HG02759 (cell line): ENCODE results near the gene RAB42.
A peak's percentile ranks its signal among the peaks of the same experiment; 100 is the strongest.
"Not testable (repeated sequence)": the region's sequence is repeated elsewhere in the genome, so short reads cannot be mapped to it uniquely, and the experiment has no call there.

Experiments
- ATAC-seq: cut with Tn5 transposase; IDR thresholded peaks from one replicate; pipeline ENCODE4 v1.9.1; 2021; ENCODE audit warnings: mild to moderate bottlenecking, moderate library complexity; ENCODE audit not compliant: unreplicated experiment

Gene RAB42, protein sequence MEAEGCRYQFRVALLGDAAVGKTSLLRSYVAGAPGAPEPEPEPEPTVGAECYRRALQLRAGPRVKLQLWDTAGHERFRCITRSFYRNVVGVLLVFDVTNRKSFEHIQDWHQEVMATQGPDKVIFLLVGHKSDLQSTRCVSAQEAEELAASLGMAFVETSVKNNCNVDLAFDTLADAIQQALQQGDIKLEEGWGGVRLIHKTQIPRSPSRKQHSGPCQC

DNA sequence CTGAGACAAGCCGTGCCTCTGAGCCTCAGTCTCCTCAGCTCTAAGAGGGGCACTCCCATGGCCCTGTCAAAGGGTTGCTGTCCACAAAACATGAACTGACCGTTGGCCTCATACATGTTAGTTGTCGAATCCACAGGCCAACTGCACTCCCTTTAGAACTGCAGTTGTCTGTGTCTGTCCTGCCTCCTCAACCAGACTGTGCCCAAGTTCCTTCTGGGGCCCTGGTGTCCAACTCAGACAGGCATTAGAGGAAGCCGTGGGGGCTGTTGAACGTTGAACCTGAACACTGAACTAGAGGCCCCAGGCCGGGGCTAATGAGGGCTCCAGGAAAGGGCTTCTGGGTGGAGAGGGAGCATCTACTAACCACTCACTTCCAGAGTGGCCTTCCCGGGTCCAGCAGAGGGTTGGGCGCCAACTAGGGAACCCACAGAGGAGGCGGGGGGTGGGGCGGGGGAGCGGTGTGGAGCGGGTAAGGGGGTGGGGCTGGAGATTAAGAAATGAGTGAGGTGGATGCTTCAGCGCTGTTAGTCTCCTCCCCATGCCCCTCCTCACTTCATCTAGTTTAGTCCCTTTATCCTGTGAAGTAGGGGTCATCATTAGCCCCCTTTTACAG, at the start of gene RAB42:
Gene RAB42 (plus strand): TSS at position 558 of the 613 bp plus-strand sequence. CDS start 247 bp downstream, outside the sequence.
- peak; percentile 43 for ATAC-seq

DNA sequence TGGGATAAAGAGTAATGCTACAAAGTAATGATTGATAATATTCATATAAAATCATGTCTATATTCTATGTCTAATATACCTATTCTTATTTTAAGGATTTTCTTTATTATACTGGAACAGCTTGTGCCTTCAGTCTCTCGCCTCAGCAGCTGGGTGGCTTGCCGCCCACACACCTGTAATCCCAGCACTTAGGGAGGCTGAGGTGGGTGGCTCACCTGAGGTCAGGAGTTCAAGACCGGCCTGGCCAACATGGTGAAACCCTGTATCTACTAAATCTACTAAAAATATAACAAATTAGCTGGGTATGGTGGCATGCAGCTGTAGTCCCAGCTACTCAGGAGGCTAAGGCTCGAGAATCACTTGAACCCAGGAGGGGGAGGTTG, 46.8 kb upstream of the RAB42 start:
- no peak for ATAC-seq

DNA sequence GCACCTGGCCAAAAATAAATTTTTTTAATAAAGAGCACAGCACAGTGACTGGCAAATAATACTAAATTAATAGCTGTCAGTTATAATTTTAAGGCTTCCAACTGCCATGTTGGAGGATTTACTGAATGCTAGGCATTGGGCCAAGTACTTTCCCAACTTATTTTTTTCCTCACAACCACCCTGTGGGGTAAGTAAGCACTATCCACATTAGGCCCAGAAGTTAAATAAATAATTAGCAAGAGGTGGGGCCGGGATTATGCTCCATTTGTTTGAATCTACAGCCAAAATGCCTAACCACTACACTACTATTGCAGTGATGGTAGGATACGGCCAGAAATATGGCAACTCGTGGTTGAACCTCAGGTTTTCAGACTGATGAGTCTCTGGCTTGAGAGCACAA, 43.7 kb upstream of the RAB42 start:
- no peak for ATAC-seq

DNA sequence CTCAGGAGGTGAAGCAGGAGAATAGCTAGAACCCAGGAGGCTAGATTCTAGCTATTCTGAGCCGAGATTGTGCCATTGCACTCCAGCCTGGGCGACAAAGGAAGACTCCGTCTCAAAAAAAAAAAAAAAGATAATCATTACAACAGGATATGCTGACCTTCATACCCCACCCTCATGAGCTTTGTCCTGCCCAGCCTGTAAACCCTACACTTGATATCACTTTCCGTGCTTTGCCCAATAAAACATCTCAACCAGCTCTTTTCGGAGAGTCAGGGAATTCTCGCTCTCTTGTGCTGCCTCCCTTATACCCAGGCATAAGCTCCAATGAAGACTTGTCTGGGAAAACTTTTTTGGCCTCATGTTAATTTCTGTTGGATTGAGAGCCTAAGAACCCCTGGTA, 40.7 kb upstream of the RAB42 start:
- ATAC-seq, result no peak

DNA sequence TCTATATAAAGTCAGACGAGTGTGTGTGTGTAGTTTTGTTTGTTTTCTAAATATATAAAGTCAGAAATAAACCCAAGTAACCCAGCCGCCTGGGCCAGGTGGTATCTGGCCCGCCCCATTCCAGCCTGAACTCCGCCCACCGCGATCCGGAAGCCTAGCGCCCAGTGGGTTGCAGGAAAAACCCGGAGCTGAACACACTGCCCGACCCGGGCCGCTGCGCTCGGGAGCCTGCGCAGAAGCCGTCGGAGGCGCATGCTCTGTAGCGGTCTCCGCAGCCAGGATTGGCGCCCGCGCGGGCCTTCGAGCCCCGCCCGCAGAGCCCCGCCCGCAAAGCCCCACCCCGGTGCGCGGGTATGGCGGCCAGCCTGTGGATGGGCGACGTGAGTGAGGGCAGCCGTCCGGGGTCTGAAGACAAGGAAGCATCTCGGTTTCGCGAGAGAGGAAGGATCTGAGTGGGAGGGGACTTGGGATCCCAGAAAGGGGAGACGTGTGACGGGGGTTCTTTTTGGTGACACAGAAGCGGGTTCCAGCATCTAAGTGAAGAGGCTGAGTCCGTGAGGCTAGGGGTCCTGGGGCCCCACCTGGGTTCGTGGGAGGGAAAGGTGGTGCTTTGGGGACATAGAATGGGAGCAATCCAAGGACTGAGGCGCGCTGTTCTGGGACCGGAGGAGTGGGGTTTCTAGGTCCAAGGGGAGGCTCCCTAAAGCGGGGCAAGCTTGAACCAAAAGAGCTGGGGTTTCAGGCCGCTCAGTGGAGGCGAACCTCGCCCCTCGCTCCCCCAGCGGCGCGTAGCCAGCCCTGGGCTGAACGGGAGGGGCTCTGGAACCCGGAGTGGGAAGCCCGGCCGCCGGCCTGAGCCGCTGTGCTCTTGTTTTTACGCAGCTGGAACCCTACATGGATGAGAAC, 39.1 kb upstream of the RAB42 start, which contains the start of gene TRNAU1AP:
Gene TRNAU1AP (plus strand): TSS at position 328 of the 906 bp plus-strand sequence. CDS start 26 bp downstream, at position 354.
- ATAC-seq, result peak; percentile 94

DNA sequence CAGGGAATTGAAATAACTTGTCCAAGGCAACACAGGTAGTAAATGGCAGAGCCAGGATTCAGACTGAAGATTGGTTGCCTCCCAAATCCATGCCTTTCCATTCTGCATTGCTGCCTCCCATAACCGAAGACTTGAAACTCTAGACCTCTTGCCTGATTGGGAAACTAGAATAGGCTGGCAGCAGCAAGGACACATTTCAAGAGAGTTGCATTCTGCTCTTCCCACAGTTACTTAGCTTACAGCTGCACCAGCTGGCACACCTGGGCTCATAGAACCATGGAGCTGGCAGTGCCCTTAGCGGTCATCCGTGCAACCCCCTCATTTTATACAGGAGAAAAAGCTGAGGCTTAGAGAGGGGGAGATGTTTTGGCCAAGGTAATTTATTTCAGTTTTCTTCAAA, 31.2 kb upstream of the RAB42 start:
- no peak for ATAC-seq

DNA sequence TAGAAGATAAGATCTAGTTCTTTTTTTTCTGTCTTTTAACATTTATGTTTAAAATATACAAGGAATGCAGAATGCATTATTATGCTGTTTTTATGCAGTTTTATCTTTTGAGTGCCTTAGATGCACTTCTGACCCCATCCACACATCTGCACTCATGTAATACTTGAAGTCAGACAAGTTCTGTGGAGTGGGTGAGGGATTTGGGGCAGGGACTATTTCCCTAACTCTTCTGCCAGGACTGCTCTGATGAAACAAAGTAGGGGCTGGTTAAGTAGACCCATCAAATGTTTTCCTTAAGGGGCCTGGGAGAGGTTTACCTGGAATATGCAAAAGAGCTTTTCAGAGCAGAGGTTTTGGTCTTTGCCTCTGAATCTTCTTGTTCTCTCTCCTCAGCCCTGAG, 27.8 kb upstream of the RAB42 start:
- ATAC-seq, result no peak

DNA sequence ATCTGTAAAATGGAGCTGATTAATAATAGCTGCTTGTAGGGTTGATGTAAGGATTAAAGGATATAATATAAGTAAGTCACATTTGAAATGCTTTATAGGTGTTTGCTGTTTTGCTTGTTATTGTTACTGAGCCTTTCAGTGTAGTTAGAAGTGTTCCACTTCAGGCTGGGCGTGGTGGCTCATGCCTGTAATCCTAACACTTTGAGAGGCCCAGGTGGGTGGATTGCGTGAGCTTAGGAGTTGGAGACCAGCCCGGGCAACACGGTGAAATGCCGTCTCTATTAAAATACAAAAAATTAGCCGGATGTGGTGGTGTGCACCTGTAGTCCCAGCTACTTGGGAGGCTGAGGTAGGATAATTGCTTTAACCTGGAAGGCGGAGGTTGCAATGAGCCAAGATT, 27.0 kb upstream of the RAB42 start:
- ATAC-seq, result no peak

DNA sequence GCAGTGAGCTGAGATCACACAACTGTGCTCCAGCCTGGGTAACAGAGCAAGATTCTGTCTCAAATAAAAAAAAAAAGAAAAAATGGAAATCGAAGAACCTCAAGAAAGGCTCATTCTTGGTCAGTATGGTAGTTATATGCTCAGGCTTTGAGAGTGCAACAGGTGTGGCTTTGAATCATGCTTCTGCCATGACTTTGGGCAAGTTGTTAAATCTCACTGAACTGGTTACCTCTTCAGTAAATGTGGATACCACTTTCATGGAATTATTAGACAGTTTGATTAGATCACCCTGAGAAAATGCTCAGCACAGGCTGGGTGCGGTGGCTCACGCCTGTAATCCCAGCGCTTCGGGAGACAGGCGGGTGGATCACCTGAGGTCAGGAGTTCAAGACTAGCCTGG, 26.3 kb upstream of the RAB42 start:
- no peak for ATAC-seq

DNA sequence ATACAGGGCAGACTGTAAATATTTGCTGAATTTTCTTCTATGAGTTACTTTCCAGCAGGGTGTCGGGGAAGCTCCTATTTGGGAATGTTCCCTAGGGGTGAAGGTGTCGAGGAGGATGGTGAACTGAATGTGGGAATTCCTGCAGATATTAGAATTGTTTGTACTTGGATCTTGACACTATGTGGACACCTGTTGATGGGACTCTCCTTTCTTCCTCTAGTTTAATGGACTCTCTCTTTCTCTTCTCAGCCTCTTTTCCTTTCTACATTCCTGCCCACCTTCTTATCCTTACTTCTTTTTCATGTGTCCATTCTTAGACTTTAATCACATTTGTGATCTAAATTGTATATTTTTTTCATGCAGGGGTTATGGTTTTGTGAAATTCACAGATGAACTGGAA, 25.1 kb upstream of the RAB42 start:
- ATAC-seq, result no peak

DNA sequence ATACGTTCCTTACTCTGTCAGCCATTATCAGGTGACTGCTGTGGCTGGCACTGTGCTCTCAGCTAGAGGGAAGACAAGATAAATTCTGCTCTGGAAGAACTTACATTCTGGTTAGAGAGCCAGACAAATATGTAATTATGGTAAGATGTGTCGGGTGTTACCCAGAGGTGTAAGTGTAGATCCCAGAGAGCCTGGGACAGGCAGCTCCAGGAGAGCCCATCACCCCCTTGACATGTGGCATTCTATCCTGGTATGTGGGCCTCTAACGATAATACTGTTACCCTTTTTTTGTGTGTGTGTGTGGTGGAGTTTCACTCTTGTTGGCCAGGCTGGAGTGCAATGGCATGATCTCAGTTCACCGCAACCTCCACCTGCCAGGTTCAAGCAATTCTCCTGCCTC, 20.2 kb upstream of the RAB42 start:
- no peak for ATAC-seq

DNA sequence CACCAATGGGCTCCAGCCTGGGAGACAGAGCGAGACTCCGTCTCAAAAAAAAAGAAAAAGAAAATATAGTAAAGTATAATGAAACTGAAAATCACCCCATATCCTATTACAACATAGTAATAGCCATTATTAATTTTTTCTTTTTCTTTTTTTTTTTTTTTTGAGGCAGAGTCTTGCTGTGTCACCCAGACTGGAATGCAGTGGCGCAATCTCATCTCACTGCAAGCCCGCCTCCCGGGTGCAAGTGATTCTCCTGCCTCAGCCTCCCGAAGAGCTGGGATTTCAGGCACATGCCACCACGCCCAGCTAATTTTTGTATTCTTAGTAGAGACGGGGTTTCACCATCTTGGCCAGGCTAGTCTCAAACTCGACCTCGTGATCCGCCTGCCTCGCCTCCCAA, 19.2 kb upstream of the RAB42 start:
- not testable (repeated sequence) for ATAC-seq

DNA sequence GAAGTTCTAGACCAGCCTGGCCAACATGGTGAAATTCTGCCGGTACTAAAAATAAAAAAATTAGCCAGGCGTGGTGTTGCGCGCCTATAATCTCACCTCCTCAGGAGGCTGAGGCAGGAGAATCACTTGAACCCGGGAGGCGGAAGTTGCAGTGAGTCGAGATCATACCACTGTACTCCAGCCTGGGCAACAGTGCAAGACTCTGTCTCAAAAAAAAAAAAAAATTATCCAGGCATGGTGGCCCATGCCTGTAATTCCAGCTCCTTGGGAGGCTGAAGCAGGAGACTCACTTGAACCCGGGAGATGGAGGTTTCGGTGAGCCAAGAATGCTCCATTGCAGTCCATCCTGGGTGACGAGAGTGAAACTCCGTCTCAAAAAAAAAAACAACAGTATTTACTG, 18.5 kb upstream of the RAB42 start:
- ATAC-seq, result no peak

DNA sequence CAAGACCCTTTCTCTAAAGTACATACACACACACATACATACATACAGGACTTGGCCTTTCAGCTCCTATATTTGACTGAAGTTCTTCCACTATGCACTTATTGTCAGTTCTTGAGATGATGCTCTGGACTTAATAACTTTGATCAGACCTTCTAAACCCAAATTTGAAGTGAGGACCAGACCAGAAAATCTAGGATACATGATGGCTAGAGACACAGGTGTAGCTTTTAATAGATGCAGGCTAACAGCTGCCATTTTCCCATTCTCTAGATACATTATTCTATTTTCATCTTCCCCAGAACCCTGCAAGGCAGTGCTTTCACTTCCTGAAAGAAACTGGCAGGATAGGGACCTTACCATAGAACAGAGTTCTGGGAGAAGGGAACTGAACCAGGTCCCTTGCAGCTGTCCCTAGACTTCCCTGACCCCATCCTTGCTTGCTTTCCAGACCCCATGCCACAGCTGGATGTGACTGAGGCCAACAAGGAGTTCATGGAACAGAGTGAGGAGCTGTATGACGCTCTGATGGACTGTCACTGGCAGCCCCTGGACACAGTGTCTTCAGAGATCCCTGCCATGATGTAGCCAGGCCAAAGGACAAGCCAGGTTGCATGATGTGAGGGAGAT, 14.9 kb upstream of the RAB42 start:
- ATAC-seq, result no peak

DNA sequence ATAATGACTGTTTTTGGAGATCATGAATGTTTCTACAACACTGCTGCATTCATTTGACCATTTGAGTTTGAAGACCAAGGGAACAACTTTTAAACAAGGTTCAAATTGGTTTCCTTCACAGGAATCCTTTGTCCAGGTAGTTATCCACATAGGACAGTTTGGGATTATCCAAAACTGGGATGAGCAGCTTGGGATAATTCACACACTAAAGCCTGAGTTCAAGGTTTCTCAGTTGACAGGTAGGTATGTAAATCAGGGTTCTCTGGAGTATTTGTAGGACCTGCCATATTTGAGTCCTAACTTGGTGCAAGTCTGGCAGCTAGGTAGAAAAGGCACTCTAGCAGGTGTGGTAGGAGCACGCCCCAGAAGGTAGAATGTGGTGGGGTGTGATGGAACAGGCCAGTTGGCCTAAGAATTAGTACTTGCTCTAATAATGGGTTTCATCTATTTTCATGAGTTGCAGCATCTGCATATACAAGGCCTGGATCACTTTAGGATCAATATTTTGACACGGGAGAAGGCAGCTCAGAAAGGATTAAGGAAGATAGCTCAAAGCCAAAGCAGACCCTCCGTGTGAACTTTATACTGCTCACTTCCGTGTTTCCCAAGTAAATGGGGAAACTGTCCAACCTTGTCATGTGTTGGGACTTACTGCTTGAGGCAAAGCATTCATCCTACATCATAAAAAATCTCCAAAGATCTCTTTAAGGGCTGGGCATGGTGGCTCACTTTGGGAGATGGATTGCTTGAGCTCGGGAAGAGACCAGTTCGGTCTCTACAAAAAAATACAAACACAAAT, 14.1 kb upstream of the RAB42 start:
- no peak for ATAC-seq

DNA sequence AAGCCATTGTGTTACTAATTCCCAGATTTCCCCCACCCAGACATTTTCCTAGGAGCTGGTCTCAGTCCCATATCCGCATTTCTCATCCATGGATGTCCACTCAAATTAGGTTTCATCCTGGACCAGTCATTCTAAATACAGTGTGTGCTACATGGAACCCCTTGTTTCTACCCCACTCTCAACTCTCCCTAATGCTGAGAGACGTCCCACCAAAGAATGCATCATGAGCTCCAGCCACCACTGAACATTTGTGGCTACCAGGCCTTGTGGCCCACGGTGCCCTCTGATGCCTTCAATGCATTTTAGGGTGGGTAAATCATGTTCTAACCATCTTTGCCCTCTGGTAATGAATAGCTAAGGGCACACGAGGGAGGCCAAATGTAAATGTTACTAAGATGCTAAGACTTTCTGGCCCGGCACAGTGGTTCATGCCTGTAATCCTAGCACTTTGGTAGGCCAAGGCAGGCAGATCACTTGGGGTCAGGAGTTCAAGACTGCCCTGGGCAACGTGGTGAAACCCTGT, 13.3 kb upstream of the RAB42 start:
- ATAC-seq, result no peak

DNA sequence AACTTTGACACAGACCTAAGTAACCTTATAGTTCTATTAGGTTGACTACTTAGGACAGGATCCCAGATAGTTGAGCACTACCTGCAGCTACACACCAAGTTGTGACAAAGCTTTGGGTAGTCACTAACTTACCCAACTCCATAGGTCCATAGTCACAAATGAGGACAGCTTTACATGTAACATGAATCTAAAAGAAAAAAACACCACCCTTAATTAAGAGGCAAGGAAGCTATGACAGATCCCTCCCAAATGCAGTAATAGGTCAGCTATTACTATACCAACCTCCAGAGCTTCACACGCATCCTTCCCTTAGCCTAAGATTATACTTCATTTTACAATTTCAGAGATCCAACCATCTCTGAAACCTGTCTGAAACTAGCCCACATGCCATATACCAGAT, 12.7 kb upstream of the RAB42 start:
- ATAC-seq, result no peak

DNA sequence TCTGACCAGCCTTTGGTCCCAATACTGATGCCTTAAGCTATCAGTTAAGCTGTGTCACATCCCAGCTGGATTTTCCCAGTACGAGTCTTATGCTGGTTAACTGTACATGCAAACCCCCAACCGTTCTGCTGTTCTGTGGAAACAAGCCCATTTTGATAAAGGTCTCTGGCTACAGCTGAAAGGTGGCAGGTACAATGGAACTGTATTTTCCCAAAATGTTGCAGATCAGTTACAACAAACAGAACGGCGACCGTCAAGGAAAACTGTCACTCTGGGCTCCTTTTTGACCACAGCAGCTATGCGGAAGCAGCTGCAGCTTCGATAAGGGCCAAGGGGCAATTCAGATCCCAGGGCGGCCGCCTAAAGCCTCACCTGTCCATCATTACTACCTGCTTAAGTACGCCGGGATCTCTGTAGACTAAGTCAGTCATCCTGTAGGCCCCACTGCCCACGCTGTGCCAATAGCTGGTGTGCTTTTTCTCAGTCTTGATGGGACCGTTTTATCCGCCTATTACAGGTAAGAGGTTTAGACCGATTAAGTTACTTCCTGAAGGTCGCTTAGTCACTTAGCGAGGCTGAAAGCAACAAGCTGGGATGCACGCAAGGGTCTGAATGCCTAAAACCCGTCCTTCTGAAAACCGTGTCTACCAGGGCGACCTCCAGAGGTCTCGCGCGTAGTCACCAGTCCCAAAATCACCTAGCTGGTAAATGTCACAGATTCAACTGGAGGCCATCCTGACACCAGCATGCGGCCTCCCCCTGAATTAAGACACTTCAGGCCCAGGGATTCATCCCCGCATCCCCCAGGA, 11.1 kb upstream of the RAB42 start:
- ATAC-seq, result peak; percentile 16

DNA sequence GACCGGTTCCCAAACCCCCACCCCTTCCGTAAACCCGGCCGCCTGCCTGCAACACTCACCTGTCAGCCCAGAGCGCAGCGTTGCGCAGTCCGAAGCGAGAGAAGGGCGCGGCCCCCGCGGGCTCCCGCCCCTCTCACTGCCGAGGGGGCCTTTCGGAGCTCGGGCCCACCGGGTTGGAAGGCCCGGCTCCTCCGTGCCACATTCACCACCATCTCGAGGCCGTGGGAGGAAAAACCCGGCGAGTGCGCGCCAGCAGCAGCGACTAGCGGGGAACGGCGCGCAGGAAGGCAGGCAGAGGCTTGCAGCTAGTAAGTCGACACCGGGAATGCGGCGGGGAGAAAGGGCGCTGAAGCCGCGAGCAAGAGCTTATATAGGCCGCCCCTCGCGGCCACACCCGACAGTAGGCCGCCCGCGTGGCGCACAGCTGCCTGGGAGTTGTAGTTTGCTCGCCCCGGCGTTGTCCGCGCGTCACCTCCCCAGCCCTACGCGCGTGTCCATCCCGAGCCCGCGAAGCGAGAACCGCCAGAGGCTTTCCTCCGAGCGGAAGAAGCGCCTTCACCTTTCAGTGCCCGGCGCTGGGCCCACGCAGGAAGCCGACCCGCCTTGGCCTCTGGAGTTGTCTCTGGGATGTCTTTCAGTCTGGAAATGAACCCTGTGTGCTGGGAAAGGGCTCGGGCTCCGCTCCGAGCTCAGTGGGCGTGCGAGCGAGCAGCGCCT, 10.4 kb upstream of the RAB42 start:
- ATAC-seq, result peak; percentile 87
